Peyer's patch (tissue), 4 donors: Measurements from ENCODE around the gene MYO18B. TPM values are rescaled to one million over a fixed set of nuclear protein-coding genes. Genes with fewer than 3 reads are reported as not detected.

ENCODE experiments used
- DNase-seq, 3 donors: peaks; one replicate each; pipeline ENCODE4 v3.0.0-alpha.2; 2017 to 2019
- H3K27ac ChIP-seq, 4 donors: fragments of 200-600 bp; sonication (generic); one replicate each; pipeline ENCODE4 v1.5.1; 2016 to 2019
- H3K27me3 ChIP-seq, 2 donors: fragments of 200-600 bp; sonication (generic); one replicate each; pipeline ENCODE4 v1.5.1; 2019
- H3K36me3 ChIP-seq, 3 donors: fragments of 200-600 bp; sonication (generic); one replicate each; pipeline ENCODE4 v1.5.1; 2016 to 2019
- H3K4me1 ChIP-seq, 4 donors: fragments of 200-600 bp; sonication (generic); one replicate each; pipeline ENCODE4 v1.5.1; 2016 to 2019
- H3K4me3 ChIP-seq, 4 donors: fragments of 200-600 bp; sonication (generic); 1 replicate in 3 of 4; 2 replicates in 1 of 4; pipeline ENCODE4 v1.5.1; 2016 to 2019; ENCODE audit warnings: mild to moderate bottlenecking in 1 of 4
- H3K9me3 ChIP-seq, 4 donors: fragments of 200-600 bp; sonication (generic); one replicate each; pipeline ENCODE4 v1.5.1; 2016 to 2019; ENCODE audit warnings: mild to moderate bottlenecking in 1 of 4
- CTCF ChIP-seq, 6 experiments: fragments of 450-650 bp in 4 of 6; fragments of 200-600 bp in 2 of 6; sonication (generic) in 1 of 6; IDR thresholded peaks; one replicate each; pipeline ENCODE4 v1.5.1; 2017 to 2019; ENCODE audit warnings: antibody characterized with exemption in 6 of 6, mild to moderate bottlenecking in 3 of 6, moderate library complexity in 1 of 6
- POLR2A ChIP-seq, 2 donors: fragments of 450-650 bp; IDR thresholded peaks; one replicate each; pipeline ENCODE4 v1.5.1; 2017; ENCODE audit warnings: antibody characterized with exemption in 2 of 2, mild to moderate bottlenecking in 2 of 2, moderate library complexity in 2 of 2
- total RNA-seq, 4 donors: library from RNA; depleted of rRNA; stranded (reverse); fragments of >200 nt; gene quantifications; one replicate each; pipeline ENCODE4 v1.1.0, GENCODE V29; 2016

The MYO18B gene
- total RNA-seq, 4 donors from 2014 or later = 0.28 to 0.83 TPM; not detected in 2

- H3K9me3 ChIP-seq = no peaks in the 10 kb centered on the region
- TF ChIP-seq CTCF (IDR thresholded peaks at IDR 0.05) (no peak), POLR2A (IDR thresholded peaks at IDR 0.05) (no peak)
- no peaks in the 10 kb centered on the region for H3K4me1 ChIP-seq
- H3K4me3 ChIP-seq = no peak overlapping the region
- no peaks in the 10 kb centered on the region for H3K27me3 ChIP-seq
- no peak for DNase-seq
- no peak overlapping the region for H3K27ac ChIP-seq
- H3K36me3 ChIP-seq = no peaks in the 10 kb centered on the region
Measured at GRCh38 chr22:25990940-25991339, 249.0 kb downstream of the MYO18B start.

- no peaks in the 10 kb centered on the region for H3K36me3 ChIP-seq
- TF ChIP-seq POLR2A (IDR thresholded peaks at IDR 0.05) (no peak), CTCF (IDR thresholded peaks at IDR 0.05) (no peak)
- no peak overlapping the region for H3K27ac ChIP-seq
- H3K27me3 ChIP-seq = no peaks in the 10 kb centered on the region
- no peaks in the 10 kb centered on the region for H3K4me1 ChIP-seq
- no peak for DNase-seq
- no peaks in the 10 kb centered on the region for H3K9me3 ChIP-seq
- H3K4me3 ChIP-seq = no peak overlapping the region
Measured at GRCh38 chr22:25992331-25992730, 250.3 kb downstream of the MYO18B start.

GRCh38 chr22:25996669-25997068, 254.7 kb downstream of the MYO18B start:
- H3K27ac ChIP-seq = no peak overlapping the region
- H3K9me3 ChIP-seq = no peaks in the 10 kb centered on the region
- TF ChIP-seq POLR2A (IDR thresholded peaks at IDR 0.05) (no peak), CTCF (IDR thresholded peaks at IDR 0.05) (no peak)
- no peaks in the 10 kb centered on the region for H3K27me3 ChIP-seq
- H3K4me1 ChIP-seq = no peaks in the 10 kb centered on the region
- H3K4me3 ChIP-seq = no peak overlapping the region
- no peaks in the 10 kb centered on the region for H3K36me3 ChIP-seq
- no peak for DNase-seq

GRCh38 chr22:25997886-25998775, 256.1 kb downstream of the MYO18B start:
- TF ChIP-seq POLR2A (IDR thresholded peaks at IDR 0.05) (no peak), CTCF (IDR thresholded peaks at IDR 0.05) (no peak)
- no peaks in the 10 kb centered on the region for H3K27me3 ChIP-seq
- DNase-seq = no peak
- H3K4me1 ChIP-seq = no peaks in the 10 kb centered on the region
- no peak overlapping the region for H3K27ac ChIP-seq
- H3K4me3 ChIP-seq = no peak overlapping the region
- H3K9me3 ChIP-seq = no peaks in the 10 kb centered on the region
- H3K36me3 ChIP-seq = no peaks in the 10 kb centered on the region

- no peaks in the 10 kb centered on the region for H3K27me3 ChIP-seq
- no peak overlapping the region for H3K27ac ChIP-seq
- H3K9me3 ChIP-seq = no peaks in the 10 kb centered on the region
- no peaks in the 10 kb centered on the region for H3K4me1 ChIP-seq
- no peak for DNase-seq
- no peak overlapping the region for H3K4me3 ChIP-seq
- TF ChIP-seq POLR2A (IDR thresholded peaks at IDR 0.05) = no peak
- TF ChIP-seq CTCF (IDR thresholded peaks at IDR 0.05) = no peak
- no peaks in the 10 kb centered on the region for H3K36me3 ChIP-seq
Measured at GRCh38 chr22:26002456-26002855, 260.5 kb downstream of the MYO18B start.
